Measurements from ENCODE around the gene PRRC2B.
"Not testable (repeated sequence)": the region's sequence is repeated elsewhere in the genome, so short reads cannot be mapped to it uniquely, and the experiment has no call there.

The PRRC2B gene

DNA sequence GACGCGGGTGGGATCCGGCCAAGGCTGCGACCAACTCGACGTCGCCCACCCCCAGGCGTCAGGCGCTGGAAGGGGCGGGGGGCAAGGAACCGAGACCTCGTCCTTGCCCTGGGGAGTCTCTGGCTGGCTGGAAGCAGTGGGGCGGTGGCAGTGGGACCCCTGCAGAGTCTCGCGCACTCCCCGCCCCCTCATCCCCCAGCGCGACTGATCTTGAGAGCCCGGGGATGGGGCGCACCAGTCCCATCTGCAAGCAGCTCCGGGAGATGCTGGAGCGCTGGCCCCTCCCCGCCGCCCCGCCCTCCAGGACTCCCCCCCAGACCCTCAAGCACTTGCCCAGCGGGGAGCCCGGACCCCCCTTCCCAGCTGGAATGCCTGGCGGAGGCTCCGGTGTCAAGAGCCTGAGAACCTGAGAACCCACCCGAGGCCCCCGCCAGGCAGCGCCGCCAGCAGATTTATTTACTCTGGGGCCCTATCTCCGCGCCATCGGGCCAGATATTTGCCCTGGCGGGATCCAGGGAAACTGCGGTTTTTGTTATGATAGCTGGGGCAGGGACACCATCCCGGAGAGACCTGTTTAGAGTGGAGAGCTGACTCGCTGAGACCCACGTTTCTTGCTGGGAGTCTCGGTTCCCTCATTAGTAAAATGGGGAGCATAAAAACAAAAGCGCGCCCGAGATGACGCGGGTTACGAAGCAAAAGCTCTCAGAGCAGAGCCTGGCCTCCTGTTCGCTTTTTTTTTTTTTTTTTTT, 152.6 kb downstream of the PRRC2B start:
- DNase-seq, result peak; percentile 47

DNA sequence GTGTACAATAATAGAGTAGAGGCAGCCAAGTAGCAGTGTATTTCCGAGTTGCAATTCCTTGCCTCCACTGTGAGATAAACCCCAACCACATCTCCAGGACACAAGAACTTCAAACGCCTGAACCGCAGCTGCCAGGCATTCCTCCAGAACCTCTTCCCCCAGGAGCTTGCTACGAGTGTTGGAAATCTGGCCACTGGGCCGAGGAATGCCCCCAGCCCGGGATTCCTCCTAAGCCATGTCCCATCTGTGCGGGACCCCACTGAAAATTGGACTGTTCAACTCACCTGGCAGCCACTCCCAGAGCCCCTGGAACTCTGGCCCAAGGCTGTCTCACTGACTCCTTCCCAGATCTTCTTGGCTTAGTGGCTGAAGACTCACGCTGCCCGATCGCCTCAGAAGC, 155.3 kb downstream of the PRRC2B start:
- not testable (repeated sequence) for DNase-seq

Data from right hindlimb (tissue), 1 donor.